ENCODE data around the gene MED25. TPM values are rescaled to one million over a fixed set of nuclear protein-coding genes. Genes with fewer than 3 reads are reported as not detected.

MED25 gene
- total RNA-seq, 4 donors from 2014 or later, result 29.7 to 57.7 (median 41.8) TPM

DNA sequence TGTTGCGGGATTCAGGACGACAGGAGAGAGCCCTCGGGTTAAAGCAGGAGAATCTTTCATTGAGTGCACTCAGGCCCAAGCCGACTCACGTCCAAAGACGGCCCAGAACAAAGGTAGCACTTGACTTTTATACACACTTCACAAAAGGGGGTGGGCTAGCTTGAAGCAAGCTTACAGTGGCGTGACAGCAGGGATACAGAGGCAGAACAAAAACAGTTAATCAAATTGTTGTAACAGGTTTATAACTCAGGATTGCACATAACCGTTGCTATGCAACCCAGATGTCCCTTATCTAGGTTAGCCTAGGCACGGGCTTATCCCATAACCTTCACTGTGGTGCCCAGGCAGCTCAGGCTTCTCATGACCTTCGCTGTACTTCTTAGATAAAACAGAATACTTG is 2.0 kb downstream of the MED25 start:
- no peaks in the 10 kb centered on the region for H3K9me3 ChIP-seq
- no peak for DNase-seq
- H3K27ac ChIP-seq, result no peak overlapping the region
- H3K27me3 ChIP-seq, result no peaks in the 10 kb centered on the region
- peaks cover 0 to 32% (median 0%) of the 10 kb centered on the region in 3 donors for H3K36me3 ChIP-seq
- no peak overlapping the region for H3K4me3 ChIP-seq
- peaks cover 0 to 24% (median 0%) of the 10 kb centered on the region in 4 donors for H3K4me1 ChIP-seq
- TF ChIP-seq, protein P1, sequence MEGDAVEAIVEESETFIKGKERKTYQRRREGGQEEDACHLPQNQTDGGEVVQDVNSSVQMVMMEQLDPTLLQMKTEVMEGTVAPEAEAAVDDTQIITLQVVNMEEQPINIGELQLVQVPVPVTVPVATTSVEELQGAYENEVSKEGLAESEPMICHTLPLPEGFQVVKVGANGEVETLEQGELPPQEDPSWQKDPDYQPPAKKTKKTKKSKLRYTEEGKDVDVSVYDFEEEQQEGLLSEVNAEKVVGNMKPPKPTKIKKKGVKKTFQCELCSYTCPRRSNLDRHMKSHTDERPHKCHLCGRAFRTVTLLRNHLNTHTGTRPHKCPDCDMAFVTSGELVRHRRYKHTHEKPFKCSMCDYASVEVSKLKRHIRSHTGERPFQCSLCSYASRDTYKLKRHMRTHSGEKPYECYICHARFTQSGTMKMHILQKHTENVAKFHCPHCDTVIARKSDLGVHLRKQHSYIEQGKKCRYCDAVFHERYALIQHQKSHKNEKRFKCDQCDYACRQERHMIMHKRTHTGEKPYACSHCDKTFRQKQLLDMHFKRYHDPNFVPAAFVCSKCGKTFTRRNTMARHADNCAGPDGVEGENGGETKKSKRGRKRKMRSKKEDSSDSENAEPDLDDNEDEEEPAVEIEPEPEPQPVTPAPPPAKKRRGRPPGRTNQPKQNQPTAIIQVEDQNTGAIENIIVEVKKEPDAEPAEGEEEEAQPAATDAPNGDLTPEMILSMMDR (IDR thresholded peaks at IDR 0.05), result no peak
- no peak for TF ChIP-seq POLR2A (IDR thresholded peaks at IDR 0.05)

DNA sequence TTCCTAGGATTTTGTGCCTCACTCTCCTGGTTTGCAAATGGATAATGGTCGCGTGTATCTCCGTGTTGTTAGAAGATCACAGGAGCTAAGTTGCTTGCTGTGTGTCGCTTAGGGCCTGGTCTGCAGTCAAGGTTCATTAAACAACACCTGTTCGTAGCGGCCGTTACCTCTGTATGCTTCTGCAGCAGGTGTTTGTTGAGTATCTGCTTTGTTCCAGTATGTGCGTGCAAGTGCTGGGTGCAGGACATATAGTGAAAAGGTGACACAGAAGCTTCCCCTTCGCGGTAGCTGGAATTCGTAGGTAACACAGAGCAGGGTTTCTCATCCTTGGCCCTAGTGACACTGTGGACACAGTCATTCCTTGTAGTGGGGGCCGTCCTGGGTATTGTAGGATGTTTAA is 5.4 kb downstream of the MED25 start:
- DNase-seq, result peak in 2 of 3 donors; percentile 32 to 61
- Histone ChIP-seq H3K9me3 (no peaks in the 10 kb centered on the region), H3K27ac (no peak overlapping the region), H3K4me1 (peaks cover 0 to 15% (median 0%) of the 10 kb centered on the region in 4 donors), H3K4me3 (no peak overlapping the region), H3K27me3 (no peaks in the 10 kb centered on the region), H3K36me3 (peaks cover 0 to 34% (median 0%) of the 10 kb centered on the region in 3 donors)
- TF ChIP-seq, protein P1 (IDR thresholded peaks at IDR 0.05), result no peak
- TF ChIP-seq POLR2A (IDR thresholded peaks at IDR 0.05), result no peak

DNA sequence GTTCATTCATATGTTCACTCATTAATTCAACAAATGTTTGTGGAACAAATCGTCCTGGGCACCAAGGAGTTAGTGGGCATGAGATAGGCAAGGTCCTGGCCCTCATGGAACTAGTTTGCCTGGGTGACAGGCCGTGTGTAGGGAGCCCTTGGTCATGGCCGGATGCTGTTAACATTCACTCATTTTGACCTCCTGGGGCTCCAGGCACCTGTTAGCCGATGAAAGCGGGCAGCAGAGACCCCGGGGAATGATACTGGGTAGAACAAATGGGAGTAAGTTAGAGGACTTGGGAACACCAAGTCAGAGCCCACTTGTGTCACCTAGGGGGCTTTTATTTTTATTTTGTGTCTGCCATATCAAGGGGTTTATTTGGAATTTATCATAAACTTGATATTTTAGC is 6.6 kb downstream of the MED25 start:
- Histone ChIP-seq H3K9me3 (no peaks in the 10 kb centered on the region), H3K27ac (no peak overlapping the region), H3K36me3 (peaks cover 0 to 45% (median 0%) of the 10 kb centered on the region in 3 donors), H3K4me3 (no peak overlapping the region), H3K4me1 (peaks cover 0 to 7% (median 0%) of the 10 kb centered on the region in 4 donors), H3K27me3 (no peaks in the 10 kb centered on the region)
- DNase-seq, result no peak
- TF ChIP-seq, protein P1 (IDR thresholded peaks at IDR 0.05), result no peak
- TF ChIP-seq POLR2A (IDR thresholded peaks at IDR 0.05), result no peak

DNA sequence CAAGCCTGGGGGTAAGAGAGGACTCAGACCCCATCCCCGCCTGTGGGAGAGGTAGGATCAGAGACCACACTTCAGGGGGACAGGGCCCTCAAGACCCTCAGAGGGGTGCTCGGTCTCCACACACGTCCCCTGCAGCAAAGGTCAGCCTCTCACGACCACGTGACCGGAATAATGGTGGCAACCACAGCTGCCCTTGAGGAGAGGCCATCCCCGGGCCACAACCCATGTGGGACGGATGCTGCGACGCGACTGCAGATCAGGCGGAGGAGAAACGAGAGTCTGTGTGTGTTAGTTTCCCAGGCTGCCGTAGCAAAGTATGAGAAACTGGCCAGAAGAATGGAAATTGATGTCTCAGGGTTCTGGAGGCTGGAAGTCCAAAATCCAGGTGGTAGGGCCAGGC is 8.9 kb downstream of the MED25 start:
- TF ChIP-seq POLR2A (IDR thresholded peaks at IDR 0.05), result no peak
- TF ChIP-seq, protein P1 (IDR thresholded peaks at IDR 0.05), result no peak
- Histone ChIP-seq H3K9me3 (no peaks in the 10 kb centered on the region), H3K27me3 (no peaks in the 10 kb centered on the region), H3K4me3 (no peak overlapping the region), H3K4me1 (no peaks in the 10 kb centered on the region), H3K27ac (no peak overlapping the region), H3K36me3 (peaks cover 0 to 61% (median 0%) of the 10 kb centered on the region in 3 donors)
- no peak for DNase-seq

DNA sequence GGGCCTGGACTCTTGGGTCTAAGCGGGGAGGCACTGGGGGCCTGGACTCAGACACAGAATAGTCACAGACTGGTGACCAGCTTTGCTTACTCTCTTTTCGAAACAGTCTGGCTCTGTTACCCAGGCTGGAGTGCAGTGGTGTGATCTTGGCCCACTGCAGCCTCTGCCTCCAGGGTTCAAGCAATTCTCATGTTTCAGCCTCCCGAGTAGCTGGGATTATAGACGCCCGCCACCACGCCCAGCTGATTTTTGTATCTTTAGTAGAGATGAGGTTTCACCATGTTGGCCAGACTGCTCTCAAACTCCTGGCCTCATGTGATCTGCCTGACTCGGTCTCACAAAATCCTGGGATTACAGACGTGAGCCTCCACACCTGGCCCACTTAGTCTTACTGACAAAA is 11.1 kb downstream of the MED25 start:
- peaks cover 0 to 66% (median 0%) of the 10 kb centered on the region in 3 donors for H3K36me3 ChIP-seq
- H3K27me3 ChIP-seq, result no peaks in the 10 kb centered on the region
- H3K4me1 ChIP-seq, result no peaks in the 10 kb centered on the region
- no peak overlapping the region for H3K27ac ChIP-seq
- no peaks in the 10 kb centered on the region for H3K9me3 ChIP-seq
- DNase-seq, result no peak
- TF ChIP-seq POLR2A (IDR thresholded peaks at IDR 0.05), result no peak
- TF ChIP-seq, protein P1 (IDR thresholded peaks at IDR 0.05), result no peak
- H3K4me3 ChIP-seq, result no peak overlapping the region

DNA sequence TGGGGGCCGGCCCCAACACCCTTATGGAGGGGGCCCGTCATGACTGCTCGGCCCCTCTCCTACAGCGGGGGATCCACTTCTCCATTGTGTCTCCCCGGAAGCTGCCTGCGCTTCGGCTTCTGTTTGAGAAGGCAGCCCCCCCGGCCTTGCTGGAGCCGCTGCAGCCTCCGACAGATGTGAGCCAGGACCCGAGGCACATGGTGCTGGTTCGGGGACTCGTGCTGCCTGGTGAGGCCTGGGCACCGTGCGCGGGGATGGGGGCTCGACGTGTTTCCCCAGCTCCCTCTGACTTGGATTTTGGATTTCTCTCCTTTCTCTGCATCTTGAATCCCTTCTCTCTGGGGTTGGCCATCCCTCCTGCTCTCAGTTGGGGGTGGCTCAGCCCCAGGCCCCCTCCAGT is 11.6 kb downstream of the MED25 start:
- TF ChIP-seq, protein P1 (IDR thresholded peaks at IDR 0.05), result no peak
- no peak for TF ChIP-seq POLR2A (IDR thresholded peaks at IDR 0.05)
- H3K36me3 ChIP-seq, result peaks cover 0 to 66% (median 0%) of the 10 kb centered on the region in 3 donors
- H3K9me3 ChIP-seq, result no peaks in the 10 kb centered on the region
- no peak overlapping the region for H3K4me3 ChIP-seq
- H3K27me3 ChIP-seq, result no peaks in the 10 kb centered on the region
- H3K27ac ChIP-seq, result no peak overlapping the region
- no peaks in the 10 kb centered on the region for H3K4me1 ChIP-seq
- no peak for DNase-seq

All from Peyer's patch (tissue), 4 donors.